Activated naive CD8-positive, alpha-beta T cell treated with anti-CD3 and anti-CD28 coated beads for 36 hours (primary cell): Measurements from ENCODE around the gene NOL4L. TPM values are rescaled to one million over a fixed set of nuclear protein-coding genes. Genes with fewer than 3 reads are reported as not detected.
A peak's percentile ranks its signal among the peaks of the same experiment; 100 is the strongest.
"Not testable (repeated sequence)": the region's sequence is repeated elsewhere in the genome, so short reads cannot be mapped to it uniquely, and the experiment has no call there.

Experiments used
- DNase-seq: peaks from one replicate; pipeline ENCODE4 v3.0.0; 2021
- H3K27ac Mint-ChIP-seq: one replicate; pipeline ENCODE4 v1.8.0; 2022; ENCODE audit warnings: mild to moderate bottlenecking, moderate library complexity, mixed read lengths
- H3K27me3 Mint-ChIP-seq: one replicate; pipeline ENCODE4 v1.8.0; 2022; ENCODE audit warnings: mild to moderate bottlenecking, mixed read lengths
- H3K36me3 Mint-ChIP-seq: one replicate; pipeline ENCODE4 v1.8.0; 2021; ENCODE audit warnings: mild to moderate bottlenecking, mixed read lengths
- H3K4me1 Mint-ChIP-seq: one replicate; pipeline ENCODE4 v1.8.0; 2021; ENCODE audit warnings: mixed read lengths
- H3K4me3 Mint-ChIP-seq: one replicate; pipeline ENCODE4 v1.8.0; 2022; ENCODE audit warnings: mild to moderate bottlenecking, moderate library complexity, mixed read lengths
- H3K9me3 Mint-ChIP-seq: one replicate; pipeline ENCODE4 v1.8.0; 2022; ENCODE audit warnings: mixed read lengths
- total RNA-seq, 2 experiments: library from RNA; stranded (reverse); gene quantifications; one replicate each; pipeline ENCODE4 v1.2.3, GENCODE V29; 2021

NOL4L gene
- total RNA-seq, 2 experiments from 2014 or later = 15.9 TPM

DNA sequence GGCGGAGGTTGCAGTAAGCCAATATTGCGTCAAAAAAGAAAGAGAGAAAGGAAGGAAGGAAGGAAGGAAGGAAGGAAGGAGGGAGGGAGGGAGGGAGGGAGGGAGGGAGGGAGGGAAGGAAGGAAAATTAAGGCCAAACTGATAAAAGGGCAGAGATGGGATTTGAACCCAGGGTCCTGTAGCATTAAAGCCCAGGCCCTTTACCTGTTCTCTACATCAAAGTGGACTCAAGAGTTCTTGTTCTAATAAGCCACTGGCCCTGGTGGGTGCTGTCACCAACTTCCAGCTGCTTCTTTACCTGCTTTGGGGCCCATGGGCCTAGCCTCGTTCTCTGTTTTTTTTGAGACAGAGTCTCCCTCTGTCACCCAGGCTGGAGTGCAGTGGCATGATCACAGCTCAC is 7.1 kb downstream of the NOL4L start:
- H3K9me3 Mint-ChIP-seq, H3K27me3 Mint-ChIP-seq, H3K4me3 Mint-ChIP-seq, DNase-seq, H3K36me3 Mint-ChIP-seq: not testable (repeated sequence)
- Mint-ChIP-seq H3K27ac (peak overlapping the region; percentile 34), H3K4me1 (peaks cover 45% of the 10 kb centered on the region)

DNA sequence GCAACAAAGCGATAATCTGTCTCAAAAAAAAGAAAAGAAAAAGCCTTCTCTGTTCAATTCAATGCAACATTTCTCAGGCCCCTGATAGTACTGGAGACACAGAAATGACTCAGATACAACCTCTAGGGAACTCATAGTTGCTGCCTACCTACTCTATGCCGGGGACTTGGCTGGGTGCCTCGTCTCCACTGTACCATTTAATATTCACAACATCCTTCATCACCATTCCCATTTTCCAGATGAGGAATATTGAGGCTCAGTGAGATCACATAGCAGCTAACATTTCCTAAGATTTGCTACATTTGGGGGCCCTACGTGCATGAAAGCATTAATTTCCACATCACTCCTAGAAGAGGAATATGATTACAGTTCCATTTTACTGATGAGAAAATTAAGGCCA is 7.5 kb downstream of the NOL4L start:
- Mint-ChIP-seq H3K27ac (peak overlapping the region; percentile 34), H3K4me3 (no peak overlapping the region), H3K4me1 (peaks cover 46% of the 10 kb centered on the region), H3K27me3 (no peaks in the 10 kb centered on the region), H3K9me3 (no peaks in the 10 kb centered on the region), H3K36me3 (no peaks in the 10 kb centered on the region)
- DNase-seq = no peak

DNA sequence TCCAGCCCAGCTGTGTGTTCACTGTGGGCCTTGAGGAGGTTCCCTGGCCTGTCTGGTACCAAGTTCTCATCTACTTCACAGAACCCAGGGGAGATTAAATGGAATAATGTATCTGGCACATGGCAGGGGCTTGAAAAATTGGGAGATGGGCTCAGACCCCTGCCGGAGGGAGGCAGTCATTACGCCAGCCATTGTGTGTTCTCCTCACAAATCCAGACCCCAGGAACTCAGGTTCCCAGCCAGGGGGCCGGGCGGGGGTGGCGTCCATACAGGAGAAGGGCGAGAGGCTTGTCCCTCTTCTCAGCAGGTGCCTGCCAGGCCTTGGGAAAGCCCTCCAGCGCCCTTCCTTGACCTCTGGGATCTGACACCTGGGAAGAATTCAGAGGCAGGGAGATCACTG is 8.1 kb downstream of the NOL4L start:
- Mint-ChIP-seq H3K36me3 (no peaks in the 10 kb centered on the region), H3K4me3 (no peak overlapping the region), H3K4me1 (peaks cover 48% of the 10 kb centered on the region), H3K27me3 (no peaks in the 10 kb centered on the region), H3K9me3 (no peaks in the 10 kb centered on the region), H3K27ac (no peak overlapping the region)
- no peak for DNase-seq

DNA sequence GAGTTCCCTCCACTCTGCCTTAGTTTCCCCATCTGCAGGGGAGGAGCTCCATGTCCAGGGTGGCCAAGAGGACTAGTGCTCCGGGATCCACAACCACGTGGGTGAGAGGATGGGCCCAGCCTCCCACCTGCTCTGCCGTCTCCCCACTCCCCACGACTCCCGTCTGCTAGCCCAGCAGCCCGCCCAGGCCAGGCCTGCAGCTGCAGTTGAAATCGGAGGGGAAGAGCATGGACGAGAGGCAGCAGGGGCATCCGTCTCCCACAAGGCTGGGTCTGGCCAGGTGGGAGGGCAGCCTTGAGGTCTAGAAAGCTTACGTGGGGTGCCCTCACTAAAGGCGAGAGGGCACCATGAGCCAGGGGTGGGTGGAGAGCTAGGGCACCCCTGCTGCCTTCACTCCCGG is 8.6 kb downstream of the NOL4L start:
- H3K27ac Mint-ChIP-seq = no peak overlapping the region
- DNase-seq = no peak
- H3K4me1 Mint-ChIP-seq = peaks cover 45% of the 10 kb centered on the region
- no peaks in the 10 kb centered on the region for H3K36me3 Mint-ChIP-seq
- no peaks in the 10 kb centered on the region for H3K9me3 Mint-ChIP-seq
- H3K4me3 Mint-ChIP-seq = no peak overlapping the region
- H3K27me3 Mint-ChIP-seq = no peaks in the 10 kb centered on the region

DNA sequence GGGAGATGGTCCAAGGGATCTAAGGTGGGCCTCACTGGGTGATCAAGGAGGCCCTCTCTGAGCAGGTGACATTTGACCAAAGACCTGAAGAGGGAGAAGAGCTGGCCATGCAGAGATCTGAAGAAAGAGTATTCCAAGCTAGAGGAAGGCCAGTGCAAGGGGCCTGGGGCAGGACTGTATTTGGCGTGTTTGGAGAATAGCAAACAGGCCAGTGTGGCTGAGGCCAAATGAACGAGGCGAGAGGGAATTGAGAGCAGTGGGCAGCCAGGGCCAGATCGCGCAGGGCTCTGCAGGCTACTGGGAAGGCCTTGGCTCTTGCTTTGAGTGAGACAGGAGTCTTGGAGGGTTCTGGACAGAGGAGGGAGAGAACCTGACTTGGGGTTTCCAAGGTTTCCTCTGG is 9.3 kb downstream of the NOL4L start:
- Mint-ChIP-seq H3K4me3 (no peak overlapping the region), H3K27me3 (no peaks in the 10 kb centered on the region), H3K36me3 (no peaks in the 10 kb centered on the region), H3K27ac (no peak overlapping the region), H3K9me3 (no peaks in the 10 kb centered on the region), H3K4me1 (peaks cover 41% of the 10 kb centered on the region)
- DNase-seq = no peak

DNA sequence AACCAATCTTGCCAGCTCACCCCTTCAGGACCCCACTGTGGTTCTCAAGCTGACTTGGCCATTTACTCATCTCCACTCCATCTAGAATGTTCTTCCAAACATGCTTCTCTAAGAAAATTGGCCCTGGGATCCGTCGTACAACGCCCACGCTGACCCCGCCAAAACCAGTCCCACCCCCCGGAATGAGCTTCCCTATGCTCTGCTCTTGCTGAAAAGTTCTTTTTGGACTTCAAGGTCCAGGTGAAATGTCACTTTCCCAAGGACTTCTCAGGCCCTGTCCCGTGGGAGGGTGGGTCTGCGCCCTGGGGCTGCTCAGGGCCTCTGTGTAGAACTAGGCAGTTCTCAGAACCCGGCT is 9.9 kb downstream of the NOL4L start:
- Mint-ChIP-seq H3K9me3 (no peaks in the 10 kb centered on the region), H3K4me1 (peaks cover 40% of the 10 kb centered on the region), H3K27ac (no peak overlapping the region), H3K4me3 (no peak overlapping the region), H3K27me3 (no peaks in the 10 kb centered on the region), H3K36me3 (no peaks in the 10 kb centered on the region)
- no peak for DNase-seq

DNA sequence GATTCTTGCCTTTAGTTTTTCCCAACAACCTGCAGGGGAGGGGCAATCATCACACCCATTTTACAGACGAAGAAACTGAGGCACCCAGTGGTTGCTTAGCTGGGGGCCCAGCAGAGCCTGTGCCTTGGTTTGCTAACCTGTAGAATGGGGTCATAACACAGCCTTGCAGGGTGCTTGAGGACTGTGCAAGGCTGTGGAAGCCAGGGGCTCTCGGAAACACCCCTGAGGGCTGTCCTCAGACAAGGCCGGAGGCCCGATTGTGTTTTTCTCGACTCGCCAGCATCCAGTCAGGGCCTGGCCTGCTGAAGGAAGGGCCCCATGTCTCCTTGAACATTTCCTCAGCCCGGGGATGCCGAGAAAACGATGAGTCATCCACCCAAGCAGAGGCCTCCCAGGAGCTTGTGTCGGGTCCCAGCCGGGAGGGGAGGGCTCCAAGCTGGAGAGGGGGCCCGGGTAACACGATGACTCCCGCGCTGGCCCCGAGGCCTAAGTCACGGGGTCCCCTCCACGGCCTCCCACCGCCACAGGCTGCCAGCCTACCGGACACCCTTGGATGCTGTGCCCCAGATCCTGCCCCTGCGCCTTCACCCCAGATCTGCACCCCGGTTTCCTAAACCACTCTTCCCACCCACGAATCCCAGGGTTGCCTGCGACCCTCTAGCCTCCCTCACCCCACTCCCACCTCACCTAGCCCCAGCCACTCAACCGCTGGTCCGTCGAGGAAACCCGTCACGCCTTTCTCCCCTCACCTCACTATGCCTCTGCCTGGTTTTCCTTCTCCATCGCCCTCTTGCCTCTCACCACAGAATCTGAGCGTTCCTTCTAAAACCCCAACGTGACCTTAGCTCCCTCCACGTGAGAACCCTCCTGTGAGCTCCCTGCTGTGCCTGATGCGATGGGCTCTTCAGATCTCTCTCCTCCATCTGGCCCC is 10.6 kb downstream of the NOL4L start:
- no peaks in the 10 kb centered on the region for H3K27me3 Mint-ChIP-seq
- no peaks in the 10 kb centered on the region for H3K9me3 Mint-ChIP-seq
- peak; percentile 50 for DNase-seq
- no peak overlapping the region for H3K27ac Mint-ChIP-seq
- H3K4me1 Mint-ChIP-seq = peaks cover 40% of the 10 kb centered on the region
- H3K36me3 Mint-ChIP-seq = no peaks in the 10 kb centered on the region
- H3K4me3 Mint-ChIP-seq = no peak overlapping the region

DNA sequence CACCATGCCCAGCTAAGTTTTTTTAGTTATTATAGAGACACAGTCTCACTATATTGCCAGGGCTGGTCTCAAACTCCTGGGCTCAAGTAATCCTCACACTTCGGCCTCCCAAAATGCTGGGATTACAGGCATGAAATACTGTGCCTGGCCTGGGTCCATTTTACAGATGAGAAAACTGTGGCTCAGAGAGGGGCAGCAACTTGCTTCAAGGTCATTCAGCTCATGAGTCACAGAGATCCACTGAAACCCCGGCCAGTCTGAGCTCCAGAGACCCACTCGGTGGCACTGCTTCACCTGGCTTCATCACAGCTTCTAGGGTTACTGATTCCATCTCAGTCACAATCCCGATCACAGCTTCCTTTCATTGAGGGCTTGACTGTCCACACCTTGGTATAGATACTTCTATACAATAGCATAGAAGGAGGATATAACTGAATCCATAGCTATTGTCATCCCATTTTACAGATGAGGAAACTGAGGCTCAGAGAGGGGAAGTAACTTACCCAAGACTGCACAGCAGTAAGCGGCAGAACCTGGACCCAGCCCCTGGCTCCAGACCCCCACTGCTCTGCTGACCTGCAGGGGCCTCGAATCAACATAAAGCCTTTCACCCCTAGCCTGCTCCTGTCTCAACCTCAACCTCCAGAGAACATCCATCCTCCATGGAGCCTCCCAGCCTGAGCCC is 11.8 kb downstream of the NOL4L start:
- Mint-ChIP-seq H3K27me3 (no peaks in the 10 kb centered on the region), H3K36me3 (no peaks in the 10 kb centered on the region), H3K9me3 (no peaks in the 10 kb centered on the region), H3K27ac (no peak overlapping the region), H3K4me3 (no peak overlapping the region), H3K4me1 (peaks cover 35% of the 10 kb centered on the region)
- DNase-seq = no peak

DNA sequence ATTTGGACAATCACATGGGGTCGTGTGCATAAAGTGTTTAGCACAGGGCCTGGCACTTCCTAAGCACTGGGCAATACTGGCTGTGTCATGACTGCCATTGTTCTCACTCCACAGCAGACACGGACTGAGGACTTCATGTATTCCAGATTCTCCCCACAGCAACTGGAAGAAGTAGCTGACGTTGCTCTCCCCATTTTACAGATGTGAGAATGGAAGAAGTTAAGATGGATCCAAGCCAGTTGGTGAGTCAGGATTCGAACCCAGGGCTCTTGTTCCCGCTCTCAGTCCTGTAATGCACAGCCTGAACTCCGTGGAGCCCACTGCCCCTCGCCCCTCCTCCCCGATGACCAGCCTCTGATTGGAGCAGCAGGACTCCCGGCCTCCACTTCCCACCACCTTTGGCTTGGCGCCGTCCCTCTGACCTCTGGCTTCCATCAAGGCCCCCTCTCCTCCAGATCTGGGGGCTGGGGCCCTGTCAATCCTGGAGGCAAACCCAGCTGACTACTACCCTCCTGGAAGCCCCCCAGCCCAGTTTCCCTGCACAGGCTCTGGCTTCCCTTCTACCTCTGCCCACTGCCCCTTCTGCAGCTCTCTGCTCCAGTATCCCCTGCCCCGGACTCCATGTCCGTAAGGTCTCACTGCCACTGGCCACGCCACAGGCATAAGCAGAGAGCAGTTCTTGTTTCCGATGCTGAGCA is 12.7 kb downstream of the NOL4L start:
- peaks cover 29% of the 10 kb centered on the region for H3K4me1 Mint-ChIP-seq

DNA sequence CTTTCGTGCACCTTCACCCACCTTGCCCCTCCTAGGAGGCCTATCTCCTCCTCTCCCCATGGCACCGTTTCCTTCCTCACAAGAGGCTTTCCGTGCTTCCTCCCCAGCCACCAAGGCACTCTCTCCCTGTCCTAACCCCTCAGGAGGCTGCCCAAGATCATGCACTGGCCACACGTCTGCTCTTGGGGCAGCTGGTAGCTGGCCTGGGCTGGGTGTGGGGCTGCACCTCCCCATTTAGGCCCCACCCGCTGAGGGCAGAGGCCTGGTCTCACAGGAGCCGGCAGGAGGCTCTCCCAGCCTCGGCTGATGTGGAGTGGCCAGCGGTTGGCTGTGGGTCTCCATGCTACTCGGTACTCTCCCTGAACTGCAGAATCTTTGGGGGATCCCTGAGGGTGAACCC is 13.6 kb downstream of the NOL4L start:
- H3K27me3 Mint-ChIP-seq = no peaks in the 10 kb centered on the region
- no peak for DNase-seq
- peaks cover 26% of the 10 kb centered on the region for H3K4me1 Mint-ChIP-seq
- no peaks in the 10 kb centered on the region for H3K9me3 Mint-ChIP-seq
- H3K4me3 Mint-ChIP-seq = no peak overlapping the region
- no peaks in the 10 kb centered on the region for H3K36me3 Mint-ChIP-seq
- H3K27ac Mint-ChIP-seq = peak overlapping the region; percentile 46

More for the DNA sequence above, 12.7 kb downstream of the NOL4L start:
- H3K27ac Mint-ChIP-seq = peak overlapping the region; percentile 71
- no peaks in the 10 kb centered on the region for H3K36me3 Mint-ChIP-seq
- no peak overlapping the region for H3K4me3 Mint-ChIP-seq
- H3K9me3 Mint-ChIP-seq = no peaks in the 10 kb centered on the region
- no peak for DNase-seq
- H3K27me3 Mint-ChIP-seq = no peaks in the 10 kb centered on the region

DNA sequence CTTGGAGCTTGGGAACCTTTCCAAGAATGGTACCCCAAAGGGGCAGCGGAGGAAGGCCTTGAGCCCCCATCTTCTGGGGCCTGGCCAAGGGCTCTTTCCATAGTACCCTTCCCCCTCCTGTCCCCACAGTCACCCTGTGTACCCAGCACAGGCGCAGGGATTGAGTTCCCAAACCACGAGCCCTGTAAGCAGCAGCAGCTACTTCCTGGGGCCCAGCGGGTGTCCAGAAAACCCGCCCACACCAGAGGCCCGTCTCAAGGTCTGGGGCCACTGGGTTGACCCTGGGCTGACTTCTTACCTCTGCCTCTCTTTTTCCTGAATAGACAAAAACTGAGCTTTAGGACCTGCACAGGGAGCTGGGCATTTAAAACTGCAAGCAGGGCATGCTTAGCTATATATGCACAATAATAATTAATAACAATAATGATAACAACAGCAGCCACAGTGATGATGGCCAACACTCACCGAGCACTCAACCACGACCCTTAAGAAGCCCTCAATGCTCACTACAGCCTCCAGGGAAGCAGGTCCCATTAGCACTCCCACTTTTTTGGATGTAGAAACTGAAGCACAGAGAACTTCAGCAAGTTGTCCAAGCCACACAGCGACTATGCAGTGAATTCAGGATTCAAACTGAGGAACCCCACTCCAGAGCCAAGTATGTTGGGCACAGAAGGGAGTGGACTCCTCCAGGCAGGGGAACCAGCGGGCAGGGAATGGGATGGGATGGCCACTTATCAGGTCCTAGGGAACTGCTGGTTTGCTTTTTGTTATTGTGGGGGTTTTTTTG is 14.5 kb downstream of the NOL4L start:
- H3K9me3 Mint-ChIP-seq = no peaks in the 10 kb centered on the region
- H3K27ac Mint-ChIP-seq = no peak overlapping the region
- no peaks in the 10 kb centered on the region for H3K36me3 Mint-ChIP-seq
- no peak overlapping the region for H3K4me3 Mint-ChIP-seq
- H3K27me3 Mint-ChIP-seq = no peaks in the 10 kb centered on the region
- no peak for DNase-seq
- peaks cover 25% of the 10 kb centered on the region for H3K4me1 Mint-ChIP-seq

DNA sequence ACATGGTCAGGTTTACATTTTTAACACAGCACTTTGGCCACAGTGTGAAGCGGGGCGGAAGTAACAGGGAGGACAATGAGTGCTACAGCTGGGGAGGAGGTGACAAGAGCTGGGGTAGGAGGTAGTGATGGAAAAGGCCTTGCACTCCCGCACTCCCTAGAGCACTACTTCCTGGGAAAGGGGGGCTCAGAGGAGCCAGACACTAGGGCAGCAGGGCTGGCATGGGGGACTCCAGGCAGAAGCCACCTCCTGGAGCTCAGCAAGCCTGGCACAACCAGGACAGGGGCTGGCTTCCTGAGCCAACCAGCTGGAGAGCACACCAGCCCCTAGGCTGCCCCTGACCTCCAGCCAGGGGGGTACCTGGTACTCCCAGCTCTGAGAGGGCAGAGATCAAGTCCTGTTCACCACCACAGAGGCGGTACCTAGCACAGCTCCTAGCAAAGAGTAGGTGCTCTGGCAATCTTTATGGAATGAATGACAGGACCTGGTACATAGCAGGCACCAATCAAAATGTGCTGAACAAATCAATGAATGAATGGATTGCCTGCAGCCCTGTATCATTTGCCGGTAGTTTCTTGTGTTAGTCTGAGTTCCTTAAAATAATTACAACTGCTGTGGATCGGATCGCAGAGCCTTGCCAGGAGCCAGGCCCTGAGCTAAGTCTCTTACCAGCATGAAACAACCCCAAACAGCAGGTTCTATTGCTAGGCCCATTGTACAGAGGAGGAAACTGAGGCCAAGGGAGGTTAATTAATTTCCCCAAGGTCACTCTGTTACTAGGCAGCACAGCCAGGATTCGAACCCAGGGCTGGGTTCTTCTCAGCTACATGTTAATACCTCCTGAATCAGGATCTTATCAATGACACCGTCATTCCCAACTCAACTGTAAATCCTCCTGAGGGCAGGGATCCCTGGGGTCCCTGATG is 15.5 kb downstream of the NOL4L start:
- no peaks in the 10 kb centered on the region for H3K36me3 Mint-ChIP-seq
- peaks cover 25% of the 10 kb centered on the region for H3K4me1 Mint-ChIP-seq
- H3K4me3 Mint-ChIP-seq = no peak overlapping the region
- DNase-seq = no peak
- peak overlapping the region; percentile 22 for H3K27ac Mint-ChIP-seq
- H3K27me3 Mint-ChIP-seq = no peaks in the 10 kb centered on the region
- no peaks in the 10 kb centered on the region for H3K9me3 Mint-ChIP-seq

DNA sequence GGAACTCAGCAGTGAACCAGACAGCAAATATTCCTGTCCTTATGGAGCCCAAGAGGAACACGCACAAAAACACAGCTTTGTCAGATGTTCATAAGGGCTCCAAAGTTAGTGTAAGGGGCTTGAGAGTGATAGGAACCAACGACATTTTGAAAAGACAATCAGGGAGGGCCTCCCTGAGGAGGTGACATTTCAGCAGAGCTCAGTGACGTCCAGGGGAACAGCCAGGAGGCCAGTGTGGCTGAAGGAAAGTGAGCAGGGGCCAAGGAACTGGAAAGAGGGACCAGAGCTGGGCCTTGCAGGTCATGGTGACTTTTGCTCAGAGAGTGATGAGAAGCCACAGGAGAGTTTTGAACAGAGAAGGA is 16.1 kb downstream of the NOL4L start:
- H3K27me3 Mint-ChIP-seq = no peaks in the 10 kb centered on the region
- peaks cover 25% of the 10 kb centered on the region for H3K4me1 Mint-ChIP-seq
- no peaks in the 10 kb centered on the region for H3K36me3 Mint-ChIP-seq
- no peak overlapping the region for H3K4me3 Mint-ChIP-seq
- H3K9me3 Mint-ChIP-seq = no peaks in the 10 kb centered on the region
- no peak for DNase-seq
- peak overlapping the region; percentile 22 for H3K27ac Mint-ChIP-seq
